ENCODE results near the gene PNPLA5.

DNA sequence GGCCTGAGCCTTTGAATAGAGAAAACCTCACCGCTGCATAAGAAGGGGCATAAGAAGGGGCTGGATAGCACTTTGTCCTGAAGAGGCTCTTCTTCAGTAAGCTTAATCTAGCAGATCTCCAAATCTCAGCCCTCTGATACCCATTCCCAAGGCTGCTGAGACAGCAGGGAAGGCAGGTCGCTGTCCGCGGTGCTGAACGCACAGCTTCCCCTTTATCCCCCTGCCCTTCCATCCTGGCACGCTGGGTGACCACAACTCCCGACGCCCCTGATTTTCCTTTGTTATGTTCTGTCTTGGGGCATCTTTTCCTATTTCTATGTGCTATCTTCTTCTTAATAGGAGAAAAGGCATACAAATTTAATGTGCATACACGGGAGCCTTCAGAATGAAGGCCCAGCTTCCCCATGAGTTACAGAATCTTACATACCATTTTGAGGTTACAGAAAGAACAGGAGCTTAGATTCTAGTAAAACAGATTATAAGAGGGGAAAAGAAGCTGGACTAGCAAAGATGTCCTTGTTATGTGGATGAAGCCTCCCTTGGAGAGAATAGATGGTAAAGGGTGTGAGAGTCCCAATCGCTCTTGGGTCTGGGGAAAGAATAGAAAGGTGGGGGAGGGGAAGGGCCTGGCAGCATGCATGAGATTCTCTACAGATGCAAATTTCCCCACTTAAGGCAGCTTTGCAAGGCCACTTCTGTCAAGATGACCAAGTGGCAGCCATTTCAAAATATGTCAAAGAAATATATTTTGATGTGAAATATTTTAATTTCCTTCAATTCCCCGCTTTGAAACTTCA is 23.8 kb downstream of the PNPLA5 start:
- no peak for TF ChIP-seq BCL3 (IDR thresholded peaks at IDR 0.05)
- TF ChIP-seq FOSB (CRISPR knock-in tag; IDR thresholded peaks at IDR 0.05) = no peak
- TF ChIP-seq CTCF (IDR thresholded peaks at IDR 0.05) = no peak
- no peak for TF ChIP-seq POLR2AphosphoS2 (conservative IDR thresholded peaks at IDR 0.05; ENCODE audit: low read length)
- no peak for TF ChIP-seq POLR2A (IDR thresholded peaks at IDR 0.05; ENCODE audit: low read length)
- TF ChIP-seq EP300 (IDR thresholded peaks at IDR 0.05) = no peak
- TF ChIP-seq JUN (IDR thresholded peaks at IDR 0.05) = no peak
- no peak for TF ChIP-seq CEBPB (IDR thresholded peaks at IDR 0.05)

Measured in A549 (cell line).